HepG2 (cell line): ENCODE measurements around the gene GPT2. TPM values are rescaled to one million over a fixed set of nuclear protein-coding genes. Genes with fewer than 3 reads are reported as not detected.

Experiments used
- CENPT ChIP-seq: sonication (generic); formaldehyde crosslinking; IDR thresholded peaks from 2 replicates; pipeline ENCODE4 v1.8.0; 2022; ENCODE audit warnings: low read depth, mild to moderate bottlenecking, moderate library complexity, missing genetic modification reagents
- GATAD2A ChIP-seq: IDR thresholded peaks from 2 replicates; pipeline ENCODE4 v1.6.1; 2016
- HHEX ChIP-seq: IDR thresholded peaks from 2 replicates; pipeline ENCODE4 v1.6.1; 2016; ENCODE audit warnings: control low read depth
- HOXA3 ChIP-seq: sonication (generic); formaldehyde crosslinking; IDR thresholded peaks from 2 replicates; pipeline ENCODE4 v1.5.0; 2020; ENCODE audit warnings: missing genetic modification reagents
- NR2F2 ChIP-seq: IDR thresholded peaks from 2 replicates; pipeline ENCODE4 v1.6.1; 2012; ENCODE audit warnings: low read depth, inconsistent platforms, borderline replicate concordance
- RFXANK ChIP-seq: IDR thresholded peaks from 2 replicates; pipeline ENCODE4 v1.6.1; 2016
- SAP130 ChIP-seq: IDR thresholded peaks from 2 replicates; pipeline ENCODE4 v1.6.1; 2016; ENCODE audit warnings: low read depth
- ZKSCAN5 ChIP-seq: sonication (generic); formaldehyde crosslinking; IDR thresholded peaks from 2 replicates; pipeline ENCODE4 v1.5.1; 2020; ENCODE audit warnings: mild to moderate bottlenecking, missing genetic modification reagents
- ZNF121 ChIP-seq: sonication (generic); formaldehyde crosslinking; IDR thresholded peaks from 2 replicates; pipeline ENCODE4 v1.5.0; 2020; ENCODE audit warnings: mild to moderate bottlenecking, missing genetic modification reagents
- ZNF205 ChIP-seq: IDR thresholded peaks from 2 replicates; pipeline ENCODE4 v1.6.1; 2018; ENCODE audit warnings: missing biosample characterization, missing genetic modification reagents
- ZNF616 ChIP-seq: sonication (generic); formaldehyde crosslinking; IDR thresholded peaks from 2 replicates; pipeline ENCODE4 v1.5.0; 2020; ENCODE audit warnings: low read depth, mild to moderate bottlenecking, missing genetic modification reagents
- ZNF670 ChIP-seq: sonication (generic); formaldehyde crosslinking; IDR thresholded peaks from 2 replicates; pipeline ENCODE4 v1.8.0; 2022; ENCODE audit warnings: mild to moderate bottlenecking, missing genetic modification reagents, borderline replicate concordance
- polyA plus RNA-seq, 8 experiments: library from polyadenylated mRNA; depleted of rRNA in 3 of 8; stranded (reverse) in 7 of 8; unstranded in 1 of 8; fragments of >200 nt; fragmentation: Illumina TruSeq in 4 of 8; extraction: Trizol in 4 of 8; gene quantifications; 2 replicates each; pipeline versions ENCODE4 v1.2.1 to v1.2.3, GENCODE V29; 2011 to 2016; ENCODE audit warnings: low read depth in 4 of 8, missing spikeins in 1 of 8, mixed read lengths in 1 of 8; ENCODE audit not compliant: insufficient read depth in 1 of 8
- total RNA-seq, 5 experiments: library from RNA; depleted of rRNA; stranded (reverse); fragments of >200 nt; fragmentation: Illumina TruSeq; extraction: Trizol; gene quantifications; 2 replicates each; pipeline ENCODE4 v1.2.3, GENCODE V29; 2016; ENCODE audit warnings: low read depth in 1 of 5
- TF ChIP-seq, protein P1 (sequence below): sonication (generic); formaldehyde crosslinking; IDR thresholded peaks from 2 replicates; pipeline ENCODE4 v1.5.0; 2020; ENCODE audit warnings: missing genetic modification reagents, mild to moderate bottlenecking, borderline replicate concordance
- TF ChIP-seq, protein P2 (sequence below): sonication (generic); formaldehyde crosslinking; IDR thresholded peaks from 2 replicates; pipeline ENCODE4 v1.8.1; 2023; ENCODE audit warnings: missing genetic modification reagents, mild to moderate bottlenecking, borderline replicate concordance
- TF ChIP-seq, protein P3 (sequence below): sonication (generic); formaldehyde crosslinking; IDR thresholded peaks from 2 replicates; pipeline ENCODE4 v1.5.0; 2020; ENCODE audit warnings: mild to moderate bottlenecking, missing genetic modification reagents, borderline replicate concordance
- TF ChIP-seq, protein P4 (sequence below): sonication (generic); formaldehyde crosslinking; IDR thresholded peaks from 2 replicates; pipeline ENCODE4 v1.9.0; 2021; ENCODE audit warnings: missing genetic modification reagents, borderline replicate concordance

The GPT2 gene
- total and polyA plus RNA-seq, 2 of the 13 experiments (the other 11 are each of a cell fraction or from before 2014, with no cell fraction given) = 138 to 267 TPM

DNA sequence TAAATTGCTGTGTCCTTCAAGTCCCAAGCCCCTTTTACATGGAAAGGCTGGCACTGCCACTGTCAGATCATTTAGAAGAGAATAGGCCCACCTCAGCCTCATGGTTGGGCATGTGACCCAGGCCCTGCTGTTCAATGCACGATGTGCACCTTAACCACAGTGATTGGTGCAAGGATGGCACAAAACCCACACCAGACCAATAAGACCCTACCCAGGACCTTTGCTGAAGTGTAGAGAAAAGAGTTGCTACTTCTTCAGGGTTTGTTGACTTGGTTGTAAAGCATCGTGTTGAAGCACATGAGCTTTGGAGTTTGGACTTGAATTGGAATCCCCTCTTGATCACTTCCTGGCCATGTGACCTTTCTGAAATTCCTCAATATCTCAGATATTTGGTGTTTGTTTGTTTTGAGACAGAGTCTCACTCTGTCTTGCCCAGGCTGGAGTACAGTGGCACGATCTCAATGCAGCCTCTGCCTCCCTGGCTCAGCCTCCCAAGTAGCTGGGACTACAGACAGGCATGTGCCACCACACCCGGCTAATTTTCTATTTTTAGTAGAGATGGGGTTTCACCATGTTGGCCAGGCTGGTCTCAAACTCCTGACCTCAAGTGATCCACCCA lies 64.5 kb downstream of the GPT2 start (continued):
- TF ChIP-seq RFXANK (no peak), ZNF670 (CRISPR knock-in tag) (peak; percentile 72; the same call in 1 of the 2 replicates), NR2F2 (no peak), ZNF205 (CRISPR knock-in tag) (no peak), GATAD2A (CRISPR knock-in tag) (peak; percentile 76), HHEX (no peak), SAP130 (CRISPR knock-in tag) (peak; percentile 68), HOXA3 (CRISPR knock-in tag) (no peak; the same call in 1 of the 2 replicates), ZKSCAN5 (CRISPR knock-in tag) (no peak), CENPT (no peak), ZNF616 (CRISPR knock-in tag) (no peak), ZNF121 (CRISPR knock-in tag) (peak; percentile 69; the same call in 1 of the 2 replicates)
- TF ChIP-seq, protein P1, sequence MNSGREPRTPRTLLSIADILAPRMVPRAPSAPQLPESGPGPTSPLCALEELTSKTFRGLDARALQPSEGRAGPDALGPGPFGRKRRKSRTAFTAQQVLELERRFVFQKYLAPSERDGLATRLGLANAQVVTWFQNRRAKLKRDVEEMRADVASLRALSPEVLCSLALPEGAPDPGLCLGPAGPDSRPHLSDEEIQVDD (CRISPR knock-in tag) = no peak
- TF ChIP-seq, protein P2, sequence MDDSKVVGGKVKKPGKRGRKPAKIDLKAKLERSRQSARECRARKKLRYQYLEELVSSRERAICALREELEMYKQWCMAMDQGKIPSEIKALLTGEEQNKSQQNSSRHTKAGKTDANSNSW (CRISPR knock-in tag) = no peak
- TF ChIP-seq, protein P3, sequence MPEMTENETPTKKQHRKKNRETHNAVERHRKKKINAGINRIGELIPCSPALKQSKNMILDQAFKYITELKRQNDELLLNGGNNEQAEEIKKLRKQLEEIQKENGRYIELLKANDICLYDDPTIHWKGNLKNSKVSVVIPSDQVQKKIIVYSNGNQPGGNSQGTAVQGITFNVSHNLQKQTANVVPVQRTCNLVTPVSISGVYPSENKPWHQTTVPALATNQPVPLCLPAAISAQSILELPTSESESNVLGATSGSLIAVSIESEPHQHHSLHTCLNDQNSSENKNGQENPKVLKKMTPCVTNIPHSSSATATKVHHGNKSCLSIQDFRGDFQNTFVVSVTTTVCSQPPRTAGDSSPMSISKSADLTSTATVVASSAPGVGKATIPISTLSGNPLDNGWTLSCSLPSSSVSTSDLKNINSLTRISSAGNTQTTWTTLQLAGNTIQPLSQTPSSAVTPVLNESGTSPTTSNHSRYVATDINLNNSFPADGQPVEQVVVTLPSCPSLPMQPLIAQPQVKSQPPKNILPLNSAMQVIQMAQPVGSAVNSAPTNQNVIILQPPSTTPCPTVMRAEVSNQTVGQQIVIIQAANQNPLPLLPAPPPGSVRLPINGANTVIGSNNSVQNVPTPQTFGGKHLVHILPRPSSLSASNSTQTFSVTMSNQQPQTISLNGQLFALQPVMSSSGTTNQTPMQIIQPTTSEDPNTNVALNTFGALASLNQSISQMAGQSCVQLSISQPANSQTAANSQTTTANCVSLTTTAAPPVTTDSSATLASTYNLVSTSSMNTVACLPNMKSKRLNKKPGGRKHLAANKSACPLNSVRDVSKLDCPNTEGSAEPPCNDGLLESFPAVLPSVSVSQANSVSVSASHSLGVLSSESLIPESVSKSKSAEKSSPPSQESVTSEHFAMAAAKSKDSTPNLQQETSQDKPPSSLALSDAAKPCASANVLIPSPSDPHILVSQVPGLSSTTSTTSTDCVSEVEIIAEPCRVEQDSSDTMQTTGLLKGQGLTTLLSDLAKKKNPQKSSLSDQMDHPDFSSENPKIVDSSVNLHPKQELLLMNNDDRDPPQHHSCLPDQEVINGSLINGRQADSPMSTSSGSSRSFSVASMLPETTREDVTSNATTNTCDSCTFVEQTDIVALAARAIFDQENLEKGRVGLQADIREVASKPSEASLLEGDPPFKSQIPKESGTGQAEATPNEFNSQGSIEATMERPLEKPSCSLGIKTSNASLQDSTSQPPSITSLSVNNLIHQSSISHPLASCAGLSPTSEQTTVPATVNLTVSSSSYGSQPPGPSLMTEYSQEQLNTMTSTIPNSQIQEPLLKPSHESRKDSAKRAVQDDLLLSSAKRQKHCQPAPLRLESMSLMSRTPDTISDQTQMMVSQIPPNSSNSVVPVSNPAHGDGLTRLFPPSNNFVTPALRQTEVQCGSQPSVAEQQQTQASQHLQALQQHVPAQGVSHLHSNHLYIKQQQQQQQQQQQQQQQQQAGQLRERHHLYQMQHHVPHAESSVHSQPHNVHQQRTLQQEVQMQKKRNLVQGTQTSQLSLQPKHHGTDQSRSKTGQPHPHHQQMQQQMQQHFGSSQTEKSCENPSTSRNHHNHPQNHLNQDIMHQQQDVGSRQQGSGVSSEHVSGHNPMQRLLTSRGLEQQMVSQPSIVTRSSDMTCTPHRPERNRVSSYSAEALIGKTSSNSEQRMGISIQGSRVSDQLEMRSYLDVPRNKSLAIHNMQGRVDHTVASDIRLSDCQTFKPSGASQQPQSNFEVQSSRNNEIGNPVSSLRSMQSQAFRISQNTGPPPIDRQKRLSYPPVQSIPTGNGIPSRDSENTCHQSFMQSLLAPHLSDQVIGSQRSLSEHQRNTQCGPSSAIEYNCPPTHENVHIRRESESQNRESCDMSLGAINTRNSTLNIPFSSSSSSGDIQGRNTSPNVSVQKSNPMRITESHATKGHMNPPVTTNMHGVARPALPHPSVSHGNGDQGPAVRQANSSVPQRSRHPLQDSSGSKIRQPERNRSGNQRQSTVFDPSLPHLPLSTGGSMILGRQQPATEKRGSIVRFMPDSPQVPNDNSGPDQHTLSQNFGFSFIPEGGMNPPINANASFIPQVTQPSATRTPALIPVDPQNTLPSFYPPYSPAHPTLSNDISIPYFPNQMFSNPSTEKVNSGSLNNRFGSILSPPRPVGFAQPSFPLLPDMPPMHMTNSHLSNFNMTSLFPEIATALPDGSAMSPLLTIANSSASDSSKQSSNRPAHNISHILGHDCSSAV (CRISPR knock-in tag) = no peak
- TF ChIP-seq, protein P4, sequence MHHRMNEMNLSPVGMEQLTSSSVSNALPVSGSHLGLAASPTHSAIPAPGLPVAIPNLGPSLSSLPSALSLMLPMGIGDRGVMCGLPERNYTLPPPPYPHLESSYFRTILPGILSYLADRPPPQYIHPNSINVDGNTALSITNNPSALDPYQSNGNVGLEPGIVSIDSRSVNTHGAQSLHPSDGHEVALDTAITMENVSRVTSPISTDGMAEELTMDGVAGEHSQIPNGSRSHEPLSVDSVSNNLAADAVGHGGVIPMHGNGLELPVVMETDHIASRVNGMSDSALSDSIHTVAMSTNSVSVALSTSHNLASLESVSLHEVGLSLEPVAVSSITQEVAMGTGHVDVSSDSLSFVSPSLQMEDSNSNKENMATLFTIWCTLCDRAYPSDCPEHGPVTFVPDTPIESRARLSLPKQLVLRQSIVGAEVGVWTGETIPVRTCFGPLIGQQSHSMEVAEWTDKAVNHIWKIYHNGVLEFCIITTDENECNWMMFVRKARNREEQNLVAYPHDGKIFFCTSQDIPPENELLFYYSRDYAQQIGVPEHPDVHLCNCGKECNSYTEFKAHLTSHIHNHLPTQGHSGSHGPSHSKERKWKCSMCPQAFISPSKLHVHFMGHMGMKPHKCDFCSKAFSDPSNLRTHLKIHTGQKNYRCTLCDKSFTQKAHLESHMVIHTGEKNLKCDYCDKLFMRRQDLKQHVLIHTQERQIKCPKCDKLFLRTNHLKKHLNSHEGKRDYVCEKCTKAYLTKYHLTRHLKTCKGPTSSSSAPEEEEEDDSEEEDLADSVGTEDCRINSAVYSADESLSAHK (CRISPR knock-in tag) = no peak
